HepG2 (cell line): Measurements from ENCODE around the gene ABHD12. TPM values are rescaled to one million over a fixed set of nuclear protein-coding genes. Genes with fewer than 3 reads are reported as not detected.

ENCODE experiments used
- ATAC-seq: fragments of 200-7000 bp; cut with Tn5 transposase; 3 replicates; pipeline ENCODE4 v1.9.1; 2020; ENCODE audit warnings: mild to moderate bottlenecking, moderate library complexity
- BruUV-seq: library from RNA; stranded (reverse); fragments of 400-500 nt; replicated peaks from 2 replicates; lab custom pipeline; 2021; lab: Mats Ljungman, UMichigan
- CTCF ChIA-PET: fragments of 300-600 bp; formaldehyde crosslinking; extraction: SDS; loops from one replicate; lab custom pipeline; 2021; ENCODE audit warnings: low total read pairs, inconsistent platforms, low intra/inter-chr PET ratio; lab: Yijun Ruan, JAX
- POLR2A ChIA-PET: fragments of 350-600 bp; sonication (Branson Sonifier 250); formaldehyde crosslinking; loops from one replicate; lab custom pipeline; 2020; ENCODE audit warnings: antibody characterized with exemption, inconsistent platforms; lab: Yijun Ruan, JAX
- DNase-seq: peaks from one replicate; pipeline ENCODE4 v3.0.0-alpha.2; 2015; ENCODE audit warnings: low spot score
- FAIRE-seq: peaks from 3 replicates; lab custom pipeline; 2011; peaks lifted over from hg19 to GRCh38; lab: Jason Lieb, UNC
- H2AFZ ChIP-seq: one replicate; pipeline ENCODE4 v1.6.1; 2011; ENCODE audit warnings: low read length, inconsistent platforms
- H3K27ac ChIP-seq: fragments of 300-600 bp; 3 replicates; pipeline ENCODE4 v1.8.0; 2011; ENCODE audit warnings: mixed run types, mild to moderate bottlenecking, mixed read lengths, low read length, inconsistent platforms; ENCODE audit not compliant: insufficient read depth; ENCODE audit errors: extremely low read length
- H3K27me3 ChIP-seq, 2 experiments: fragments of 200-600 bp in 1 of 2; 2 replicates in 1 of 2; 3 replicates in 1 of 2; pipeline versions ENCODE4 v1.6.0 to v1.8.0; 2011; ENCODE audit warnings: low read length in 2 of 2, mild to moderate bottlenecking in 2 of 2, moderate library complexity in 2 of 2, inconsistent platforms in 1 of 2; ENCODE audit not compliant: insufficient read depth in 2 of 2, control insufficient read depth in 1 of 2
- H3K36me3 ChIP-seq, 2 experiments: fragments of 200-600 bp in 1 of 2; replicated peaks in 1 of 2; 2 replicates in 1 of 2; 3 replicates in 1 of 2; pipeline versions ENCODE4 v1.5.1 to v1.8.0; 2011; ENCODE audit warnings: low read length in 2 of 2, inconsistent platforms in 1 of 2; ENCODE audit not compliant: insufficient read depth in 2 of 2, control insufficient read depth in 1 of 2
- H3K4me1 ChIP-seq: 2 replicates; pipeline ENCODE4 v1.5.1; 2012; ENCODE audit warnings: low read length, inconsistent platforms; ENCODE audit not compliant: insufficient read depth
- H3K4me2 ChIP-seq: 2 replicates; pipeline ENCODE4 v1.6.0; 2011; ENCODE audit warnings: low read depth, low read length, inconsistent platforms
- H3K4me3 ChIP-seq, 3 experiments: fragments of 200-600 bp in 1 of 3; sonication (generic), shearing (Covaris generic) in 1 of 3; replicated peaks in 1 of 3; 2 replicates each; pipeline ENCODE4 v1.5.1; 2011 to 2016; ENCODE audit warnings: low read length in 3 of 3, inconsistent platforms in 2 of 3, low read depth in 2 of 3, mild to moderate bottlenecking in 2 of 3, control low read depth in 1 of 3, mixed read lengths in 1 of 3; ENCODE audit not compliant: insufficient read depth in 1 of 3
- H3K79me2 ChIP-seq: one replicate; pipeline ENCODE4 v1.6.1; 2011; ENCODE audit warnings: low read length, inconsistent platforms; ENCODE audit not compliant: insufficient read depth
- H3K9ac ChIP-seq: 2 replicates; pipeline ENCODE4 v1.6.0; 2011; ENCODE audit warnings: mild to moderate bottlenecking, low read depth, low read length, inconsistent platforms; ENCODE audit not compliant: insufficient read depth
- H3K9me3 ChIP-seq: 2 replicates; pipeline ENCODE4 v1.5.1; 2012; ENCODE audit warnings: mild to moderate bottlenecking, low read length
- H4K20me1 ChIP-seq: 2 replicates; pipeline ENCODE4 v1.6.0; 2011; ENCODE audit warnings: inconsistent platforms, mild to moderate bottlenecking, low read length, moderate library complexity; ENCODE audit not compliant: insufficient read depth
- ATM ChIP-seq: fragments of 450-650 bp; IDR thresholded peaks from 2 replicates; pipeline ENCODE4 v1.7.1; 2017; ENCODE audit warnings: mild to moderate bottlenecking, borderline replicate concordance
- BORCS8-MEF2B ChIP-seq: sonication (generic); formaldehyde crosslinking; IDR thresholded peaks from 2 replicates; pipeline ENCODE4 v1.8.0; 2022; ENCODE audit warnings: mild to moderate bottlenecking, missing genetic modification reagents
- BRD4 ChIP-seq: sonication (generic); formaldehyde crosslinking; IDR thresholded peaks from 2 replicates; pipeline ENCODE4 v1.4.0; 2020; ENCODE audit warnings: missing genetic modification reagents
- CC2D1A ChIP-seq: sonication (generic); formaldehyde crosslinking; IDR thresholded peaks from 2 replicates; pipeline ENCODE4 v1.8.1; 2023; ENCODE audit warnings: mild to moderate bottlenecking, missing genetic modification reagents
- HNRNPL ChIP-seq: fragments of 200-400 bp; formaldehyde crosslinking; IDR thresholded peaks from 2 replicates; pipeline ENCODE4 v1.6.1; 2017; ENCODE audit warnings: mild to moderate bottlenecking, low read depth, low read length
- NKX3-1 ChIP-seq: sonication (generic); formaldehyde crosslinking; IDR thresholded peaks from 2 replicates; pipeline ENCODE4 v1.5.0; 2020; ENCODE audit warnings: missing genetic modification reagents
- PLRG1 ChIP-seq: fragments of 450-650 bp; conservative IDR thresholded peaks from 2 replicates; pipeline ENCODE4 v1.6.1; 2016
- RARA ChIP-seq: IDR thresholded peaks from 2 replicates; pipeline ENCODE4 v1.6.1; 2016; ENCODE audit warnings: missing genetic modification reagents, missing compliant biosample characterization
- RBM22 ChIP-seq: fragments of 200-400 bp; formaldehyde crosslinking; optimal IDR thresholded peaks from 2 replicates; pipeline ENCODE3; 2017; ENCODE audit warnings: mild to moderate bottlenecking, low read length, moderate library complexity
- SETDB1 ChIP-seq: sonication (generic); formaldehyde crosslinking; IDR thresholded peaks from 2 replicates; pipeline ENCODE4 v1.5.1; 2020; ENCODE audit warnings: missing genetic modification reagents, mild to moderate bottlenecking, borderline replicate concordance
- SUZ12 ChIP-seq: fragments of 150-350 bp; IDR thresholded peaks from 2 replicates; pipeline ENCODE4 v1.6.1; 2014; ENCODE audit warnings: low read depth, low read length
- ZNF230 ChIP-seq: sonication (generic); formaldehyde crosslinking; IDR thresholded peaks from 2 replicates; pipeline ENCODE4 v1.4.0; 2020; ENCODE audit warnings: mild to moderate bottlenecking, missing genetic modification reagents
- ZNF331 ChIP-seq: sonication (generic); formaldehyde crosslinking; IDR thresholded peaks from 2 replicates; pipeline ENCODE4 v1.4.0; 2020; ENCODE audit warnings: missing genetic modification reagents
- ZNF460 ChIP-seq: sonication (generic); formaldehyde crosslinking; IDR thresholded peaks from 2 replicates; pipeline ENCODE4 v1.5.1; 2020; ENCODE audit warnings: missing genetic modification reagents, mild to moderate bottlenecking, borderline replicate concordance
- ZNF572 ChIP-seq: sonication (generic); formaldehyde crosslinking; IDR thresholded peaks from 2 replicates; pipeline ENCODE4 v1.5.1; 2020; ENCODE audit warnings: mild to moderate bottlenecking, missing genetic modification reagents
- ZZZ3 ChIP-seq: sonication (generic); formaldehyde crosslinking; IDR thresholded peaks from 2 replicates; pipeline ENCODE4 v1.4.0; 2020; ENCODE audit warnings: missing genetic modification reagents, mild to moderate bottlenecking, borderline replicate concordance
- WGBS: methylation state at CpG from one replicate; pipeline ENCODE4 v1.1.6; 2017; ENCODE audit warnings: low lambda C conversion rate; 5-methylcytosine and 5-hydroxymethylcytosine counted together
- in situ Hi-C: cut with HindIII; loops from 2 replicates; pipeline ENCODE4 v1.10.0; 2017; ENCODE audit warnings: low pct_unique_long_range_greater_than_20kb; ENCODE audit not compliant: extremely low pct_ligation_motif_present
- intact Hi-C: fragments of 100-400 bp; cut with micrococcal nuclease; formaldehyde crosslinking; loops from one replicate; pipeline ENCODE4 v1.10.0; 2022; ENCODE audit not compliant: unreplicated experiment
- polyA plus RNA-seq, 8 experiments: library from polyadenylated mRNA; depleted of rRNA in 3 of 8; stranded (reverse) in 7 of 8; unstranded in 1 of 8; fragments of >200 nt; fragmentation: Illumina TruSeq in 4 of 8; extraction: Trizol in 4 of 8; gene quantifications; 2 replicates each; pipeline versions ENCODE4 v1.2.1 to v1.2.3, GENCODE V29; 2011 to 2016; ENCODE audit warnings: low read depth in 4 of 8, missing spikeins in 1 of 8, mixed read lengths in 1 of 8; ENCODE audit not compliant: insufficient read depth in 1 of 8
- total RNA-seq, 5 experiments: library from RNA; depleted of rRNA; stranded (reverse); fragments of >200 nt; fragmentation: Illumina TruSeq; extraction: Trizol; gene quantifications; 2 replicates each; pipeline ENCODE4 v1.2.3, GENCODE V29; 2016; ENCODE audit warnings: low read depth in 1 of 5
- TF ChIP-seq, protein P1 (sequence below): IDR thresholded peaks from 2 replicates; pipeline ENCODE4 v1.6.1; 2012; ENCODE audit warnings: low read length, improper control_type of control experiment
- TF ChIP-seq, protein P2 (sequence below), 2 experiments: sonication (generic) in 1 of 2; formaldehyde crosslinking in 1 of 2; IDR thresholded peaks; 2 replicates each; pipeline versions ENCODE4 v1.4.0 to v1.6.1; 2018 to 2020; ENCODE audit warnings: missing genetic modification reagents in 2 of 2, borderline replicate concordance in 1 of 2, low read depth in 1 of 2, mild to moderate bottlenecking in 1 of 2, missing biosample characterization in 1 of 2
- TF ChIP-seq, protein P3 (sequence below): sonication (generic); formaldehyde crosslinking; IDR thresholded peaks from 2 replicates; pipeline ENCODE4 v1.8.1; 2023; ENCODE audit warnings: missing genetic modification reagents, mild to moderate bottlenecking, borderline replicate concordance
- TF ChIP-seq, protein P4 (sequence below): sonication (generic); formaldehyde crosslinking; IDR thresholded peaks from 2 replicates; pipeline ENCODE4 v1.4.0; 2020; ENCODE audit warnings: missing genetic modification reagents

Gene ABHD12
- total and polyA plus RNA-seq, 2 of the 13 experiments (the other 11 are each of a cell fraction or from before 2014, with no cell fraction given), result 23.5 to 72.1 TPM

DNA sequence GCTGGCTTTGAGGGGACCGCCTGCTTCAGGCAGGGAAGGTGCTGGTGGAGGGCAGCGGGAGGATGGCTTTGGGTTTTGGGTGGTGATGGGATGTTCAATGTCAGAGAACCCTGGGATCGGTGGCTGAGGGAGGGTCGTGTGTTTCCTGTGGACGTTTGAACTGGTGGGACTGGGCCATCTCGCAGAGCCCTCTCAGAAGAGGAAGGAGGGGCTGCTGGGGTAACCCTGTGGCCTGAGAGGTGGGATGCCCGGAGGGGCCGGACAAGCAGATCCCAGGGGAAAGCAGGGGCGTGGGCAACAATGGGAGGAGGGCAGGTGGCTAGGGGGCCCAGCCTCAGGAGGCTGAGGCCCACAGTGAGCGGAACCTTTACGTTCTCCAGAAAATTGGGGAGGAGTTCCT lies 107.8 kb downstream of the ABHD12 start:
- intact Hi-C loops (no loop called here), in situ Hi-C loops (no loop called here)
- Histone ChIP-seq H3K9me3 (no peaks in the 10 kb centered on the region), H3K27ac (no peak overlapping the region), H3K36me3 (peaks cover 63 to 94% of the 10 kb centered on the region in 2 experiments), H3K4me1 (no peaks in the 10 kb centered on the region), H3K4me3 (no peak overlapping the region), H4K20me1 (no peaks in the 10 kb centered on the region), H2AFZ (no peak overlapping the region), H3K27me3 (no peaks in the 10 kb centered on the region), H3K9ac (no peak overlapping the region), H3K79me2 (no peaks in the 10 kb centered on the region), H3K4me2 (no peak overlapping the region)
- FAIRE-seq (no peak), DNase-seq (no peak), ATAC-seq (no peak)
- WGBS, result 95% methylated on average over 11 of the region's 11 CpGs
- ChIA-PET POLR2A (no interaction called here), CTCF (no interaction called here)
- TF ChIP-seq PLRG1, result no peak
- no peak for TF ChIP-seq HNRNPL
- no peak for TF ChIP-seq SUZ12
- no peak for TF ChIP-seq NKX3-1 (CRISPR knock-in tag)
- TF ChIP-seq ZNF460 (CRISPR knock-in tag), result no peak
- TF ChIP-seq, protein P1, sequence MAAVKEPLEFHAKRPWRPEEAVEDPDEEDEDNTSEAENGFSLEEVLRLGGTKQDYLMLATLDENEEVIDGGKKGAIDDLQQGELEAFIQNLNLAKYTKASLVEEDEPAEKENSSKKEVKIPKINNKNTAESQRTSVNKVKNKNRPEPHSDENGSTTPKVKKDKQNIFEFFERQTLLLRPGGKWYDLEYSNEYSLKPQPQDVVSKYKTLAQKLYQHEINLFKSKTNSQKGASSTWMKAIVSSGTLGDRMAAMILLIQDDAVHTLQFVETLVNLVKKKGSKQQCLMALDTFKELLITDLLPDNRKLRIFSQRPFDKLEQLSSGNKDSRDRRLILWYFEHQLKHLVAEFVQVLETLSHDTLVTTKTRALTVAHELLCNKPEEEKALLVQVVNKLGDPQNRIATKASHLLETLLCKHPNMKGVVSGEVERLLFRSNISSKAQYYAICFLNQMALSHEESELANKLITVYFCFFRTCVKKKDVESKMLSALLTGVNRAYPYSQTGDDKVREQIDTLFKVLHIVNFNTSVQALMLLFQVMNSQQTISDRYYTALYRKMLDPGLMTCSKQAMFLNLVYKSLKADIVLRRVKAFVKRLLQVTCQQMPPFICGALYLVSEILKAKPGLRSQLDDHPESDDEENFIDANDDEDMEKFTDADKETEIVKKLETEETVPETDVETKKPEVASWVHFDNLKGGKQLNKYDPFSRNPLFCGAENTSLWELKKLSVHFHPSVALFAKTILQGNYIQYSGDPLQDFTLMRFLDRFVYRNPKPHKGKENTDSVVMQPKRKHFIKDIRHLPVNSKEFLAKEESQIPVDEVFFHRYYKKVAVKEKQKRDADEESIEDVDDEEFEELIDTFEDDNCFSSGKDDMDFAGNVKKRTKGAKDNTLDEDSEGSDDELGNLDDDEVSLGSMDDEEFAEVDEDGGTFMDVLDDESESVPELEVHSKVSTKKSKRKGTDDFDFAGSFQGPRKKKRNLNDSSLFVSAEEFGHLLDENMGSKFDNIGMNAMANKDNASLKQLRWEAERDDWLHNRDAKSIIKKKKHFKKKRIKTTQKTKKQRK, result no peak
- no peak for TF ChIP-seq RARA (CRISPR knock-in tag)
- no peak for TF ChIP-seq CC2D1A (CRISPR knock-in tag)
- TF ChIP-seq, protein P2, sequence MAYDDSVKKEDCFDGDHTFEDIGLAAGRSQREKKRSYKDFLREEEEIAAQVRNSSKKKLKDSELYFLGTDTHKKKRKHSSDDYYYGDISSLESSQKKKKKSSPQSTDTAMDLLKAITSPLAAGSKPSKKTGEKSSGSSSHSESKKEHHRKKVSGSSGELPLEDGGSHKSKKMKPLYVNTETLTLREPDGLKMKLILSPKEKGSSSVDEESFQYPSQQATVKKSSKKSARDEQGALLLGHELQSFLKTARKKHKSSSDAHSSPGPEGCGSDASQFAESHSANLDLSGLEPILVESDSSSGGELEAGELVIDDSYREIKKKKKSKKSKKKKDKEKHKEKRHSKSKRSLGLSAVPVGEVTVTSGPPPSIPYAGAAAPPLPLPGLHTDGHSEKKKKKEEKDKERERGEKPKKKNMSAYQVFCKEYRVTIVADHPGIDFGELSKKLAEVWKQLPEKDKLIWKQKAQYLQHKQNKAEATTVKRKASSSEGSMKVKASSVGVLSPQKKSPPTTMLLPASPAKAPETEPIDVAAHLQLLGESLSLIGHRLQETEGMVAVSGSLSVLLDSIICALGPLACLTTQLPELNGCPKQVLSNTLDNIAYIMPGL (CRISPR knock-in tag; IDR thresholded peaks at IDR 0.05; ENCODE audit: borderline replicate concordance in 1 of 2, low read depth in 1 of 2), result no peak
- TF ChIP-seq ZNF331 (CRISPR knock-in tag), result no peak
- TF ChIP-seq ZNF572, result no peak
- no peak for TF ChIP-seq BORCS8-MEF2B (CRISPR knock-in tag)
- TF ChIP-seq, protein P3, sequence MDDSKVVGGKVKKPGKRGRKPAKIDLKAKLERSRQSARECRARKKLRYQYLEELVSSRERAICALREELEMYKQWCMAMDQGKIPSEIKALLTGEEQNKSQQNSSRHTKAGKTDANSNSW (CRISPR knock-in tag), result no peak
- no peak for TF ChIP-seq BRD4 (CRISPR knock-in tag)
- TF ChIP-seq, protein P4, sequence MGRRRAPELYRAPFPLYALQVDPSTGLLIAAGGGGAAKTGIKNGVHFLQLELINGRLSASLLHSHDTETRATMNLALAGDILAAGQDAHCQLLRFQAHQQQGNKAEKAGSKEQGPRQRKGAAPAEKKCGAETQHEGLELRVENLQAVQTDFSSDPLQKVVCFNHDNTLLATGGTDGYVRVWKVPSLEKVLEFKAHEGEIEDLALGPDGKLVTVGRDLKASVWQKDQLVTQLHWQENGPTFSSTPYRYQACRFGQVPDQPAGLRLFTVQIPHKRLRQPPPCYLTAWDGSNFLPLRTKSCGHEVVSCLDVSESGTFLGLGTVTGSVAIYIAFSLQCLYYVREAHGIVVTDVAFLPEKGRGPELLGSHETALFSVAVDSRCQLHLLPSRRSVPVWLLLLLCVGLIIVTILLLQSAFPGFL (CRISPR knock-in tag), result no peak
- TF ChIP-seq RBM22, result no peak
- no peak for TF ChIP-seq SETDB1 (CRISPR knock-in tag)
- no peak for TF ChIP-seq ZNF230 (CRISPR knock-in tag)
- TF ChIP-seq ATM, result no peak
- no peak for TF ChIP-seq ZZZ3
- no TSS peak for BruUV-seq
